NCI-H82 treated with DMSO at 0.1 percent for 48 hours (cell line): ENCODE data around the gene PBX2.
"Not testable (repeated sequence)": the region's sequence is repeated elsewhere in the genome, so short reads cannot be mapped to it uniquely, and the experiment has no call there.

Source experiments
- DNase-seq: peaks from one replicate; lab custom pipeline; 2025; ENCODE audit not compliant: unreplicated experiment; lab: John Stamatoyannopoulos, UW

Gene PBX2, protein sequence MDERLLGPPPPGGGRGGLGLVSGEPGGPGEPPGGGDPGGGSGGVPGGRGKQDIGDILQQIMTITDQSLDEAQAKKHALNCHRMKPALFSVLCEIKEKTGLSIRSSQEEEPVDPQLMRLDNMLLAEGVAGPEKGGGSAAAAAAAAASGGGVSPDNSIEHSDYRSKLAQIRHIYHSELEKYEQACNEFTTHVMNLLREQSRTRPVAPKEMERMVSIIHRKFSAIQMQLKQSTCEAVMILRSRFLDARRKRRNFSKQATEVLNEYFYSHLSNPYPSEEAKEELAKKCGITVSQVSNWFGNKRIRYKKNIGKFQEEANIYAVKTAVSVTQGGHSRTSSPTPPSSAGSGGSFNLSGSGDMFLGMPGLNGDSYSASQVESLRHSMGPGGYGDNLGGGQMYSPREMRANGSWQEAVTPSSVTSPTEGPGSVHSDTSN

DNA sequence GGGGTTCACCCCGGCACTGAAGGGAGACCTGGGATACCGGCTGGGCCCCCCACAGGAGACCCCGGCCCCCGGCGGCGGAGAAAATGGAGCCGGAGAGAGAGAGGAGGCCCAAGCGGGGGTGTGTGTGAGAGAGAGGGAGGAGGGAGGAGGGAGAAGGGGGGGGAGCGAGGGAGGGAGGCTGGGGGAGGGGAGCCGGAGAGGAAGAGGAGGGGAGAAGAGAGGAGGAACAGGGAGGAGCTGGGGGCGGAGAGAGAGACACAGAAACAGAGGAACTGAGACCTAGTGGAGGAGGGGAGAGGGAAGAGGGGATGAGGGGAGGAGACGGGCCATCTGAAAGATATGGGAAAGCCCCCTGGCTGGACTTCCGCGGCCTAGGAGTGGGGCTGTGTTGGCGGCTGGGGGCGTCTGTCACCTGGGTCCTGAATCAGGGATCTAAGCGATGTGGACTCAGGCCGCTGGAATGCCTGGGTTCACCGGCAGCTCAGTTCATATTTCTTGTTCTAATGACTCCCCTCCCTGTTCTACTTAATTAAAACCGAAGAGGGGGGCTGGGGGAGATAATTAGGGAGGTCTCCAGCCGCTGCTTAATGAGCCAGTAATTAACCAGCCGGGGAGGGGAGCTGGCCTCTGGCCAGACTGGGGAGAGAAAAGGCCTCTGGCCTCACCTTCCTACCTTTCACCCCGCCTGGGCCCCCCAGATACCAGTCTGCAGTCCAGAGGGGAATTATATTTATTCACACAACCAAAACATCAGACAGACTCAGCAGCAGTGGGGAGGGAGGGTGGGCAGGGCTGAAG is at the start of gene PBX2:
PBX2 (minus strand) TSS at position 149 of the 798 bp plus-strand sequence. CDS start 287 bp downstream, outside the sequence.
- peak; percentile 96 for DNase-seq

DNA sequence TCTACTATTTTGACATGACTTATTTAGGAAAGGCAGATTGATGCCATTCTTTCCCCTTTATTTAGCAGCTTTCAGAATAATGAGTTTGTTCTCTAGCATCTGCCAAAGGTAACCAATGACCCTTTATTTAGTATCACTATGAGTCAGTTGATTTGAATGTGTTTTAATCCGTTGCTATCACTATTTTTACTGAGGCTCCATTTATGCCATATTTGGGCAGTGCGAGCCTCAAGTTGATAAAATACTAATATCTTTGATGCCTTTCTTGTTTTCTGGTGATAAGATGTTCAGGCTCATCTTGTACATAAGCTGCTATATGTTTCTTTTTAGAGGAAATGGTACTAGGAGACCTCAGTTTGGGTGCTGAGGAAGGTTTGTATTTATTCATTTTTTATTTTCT is 49.5 kb upstream of the PBX2 start:
- DNase-seq: no peak

DNA sequence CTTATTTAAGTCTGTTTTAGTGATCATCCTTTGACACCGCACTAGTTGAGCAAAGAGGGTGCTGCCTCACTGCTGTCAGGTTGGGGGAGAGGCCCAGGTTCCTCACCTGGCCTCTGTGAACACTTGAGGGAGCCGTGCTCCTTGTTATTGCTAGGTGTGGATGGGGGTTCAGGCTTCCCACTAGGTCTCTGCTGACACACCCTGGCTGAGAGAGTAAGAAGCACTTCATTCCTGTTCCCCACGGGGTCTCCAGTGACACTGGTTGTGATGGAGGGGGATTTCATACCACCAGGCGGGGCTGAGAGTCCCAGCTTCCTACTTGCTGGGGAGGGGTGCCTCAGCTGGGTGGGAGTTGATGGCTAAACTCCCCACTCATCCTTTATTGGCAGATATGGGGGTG is 44.9 kb upstream of the PBX2 start:
- no peak for DNase-seq

DNA sequence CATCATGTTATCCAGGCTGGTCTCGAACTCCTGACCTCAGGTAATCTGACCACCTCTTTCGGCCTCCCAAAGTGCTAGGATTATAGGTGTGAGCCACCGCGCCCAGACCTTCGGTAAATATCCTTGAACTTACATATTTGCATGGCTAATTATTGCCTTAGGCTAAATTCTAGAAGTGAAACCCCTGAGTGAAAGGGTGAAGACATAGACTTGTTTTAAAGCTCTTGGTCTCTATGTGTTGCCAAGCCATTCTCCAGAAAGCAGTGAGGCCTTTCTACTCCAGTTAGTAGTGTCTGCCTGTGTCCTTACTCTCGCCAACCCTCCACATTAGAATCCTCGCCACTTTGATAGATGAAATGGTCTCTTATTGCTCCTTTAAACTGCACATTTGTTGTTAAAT is 36.4 kb upstream of the PBX2 start:
- no peak for DNase-seq

DNA sequence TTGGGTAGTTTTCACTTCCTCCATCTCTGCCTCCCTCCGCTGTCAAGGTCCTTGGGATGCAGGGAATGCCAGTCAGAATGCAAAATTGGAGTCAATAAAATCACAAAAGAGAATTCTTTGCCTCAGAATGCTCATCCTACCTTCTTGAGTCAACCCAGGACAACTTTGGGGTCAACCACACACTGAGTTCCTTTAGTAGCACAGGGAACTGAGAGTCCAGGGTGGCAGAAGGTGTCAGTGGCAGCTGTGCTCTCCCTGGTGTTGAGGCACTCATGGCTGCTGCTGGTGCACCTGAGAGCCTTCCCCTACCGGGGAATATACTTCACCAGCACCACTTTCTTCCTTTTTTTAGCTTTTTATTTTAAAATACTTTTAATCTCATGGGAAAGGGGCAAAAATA is 34.7 kb upstream of the PBX2 start:
- no peak for DNase-seq

DNA sequence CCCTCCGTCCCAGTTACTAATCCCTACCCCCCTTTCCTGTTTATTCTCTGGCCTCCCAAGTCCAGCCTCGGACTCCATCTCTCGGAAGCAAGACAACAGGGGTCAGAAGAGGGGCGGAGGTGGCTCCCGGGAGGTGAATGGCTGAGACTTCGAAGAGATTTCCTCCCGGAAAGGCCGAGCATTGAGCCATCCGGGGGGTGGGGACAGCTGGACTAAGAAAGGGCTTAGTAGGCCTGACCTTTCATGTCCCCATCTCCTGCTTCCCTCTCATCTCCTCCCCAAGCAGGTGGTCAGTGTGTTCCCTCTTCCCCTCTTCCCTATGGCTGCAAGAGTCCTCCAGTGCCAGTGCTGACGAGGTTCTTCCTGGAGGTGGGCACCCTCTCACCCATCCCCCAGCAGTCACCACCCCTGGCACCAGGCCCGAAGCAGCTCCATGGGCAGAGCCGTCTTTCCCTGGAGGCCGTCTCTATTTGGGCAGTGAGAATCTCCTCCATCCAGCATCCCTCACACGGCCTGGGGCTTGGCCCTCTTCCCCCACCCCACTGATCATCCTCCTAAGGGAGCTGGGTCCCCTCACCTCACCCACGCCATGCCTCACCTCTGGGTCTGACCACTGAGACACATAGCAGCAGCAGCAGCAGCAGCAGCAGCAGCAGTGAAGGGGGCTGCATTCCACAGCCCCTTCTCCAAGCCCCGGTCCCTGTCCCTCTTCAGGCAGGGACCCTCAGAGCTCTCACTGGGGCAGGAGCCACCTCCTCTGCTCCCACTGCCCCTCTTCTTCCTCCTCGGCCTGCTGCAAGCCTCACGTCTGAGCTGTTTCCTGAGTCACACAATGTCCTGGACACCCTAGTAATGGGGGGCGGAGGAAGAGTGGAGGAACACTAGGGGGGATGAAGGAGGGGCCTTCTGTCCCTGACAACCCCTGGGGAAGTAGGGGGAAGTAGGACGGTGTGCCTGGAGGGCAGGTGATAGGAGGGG is 33.5 kb upstream of the PBX2 start, which contains the start of gene NOTCH4:
NOTCH4 (minus strand) TSS at position 810 of the 978 bp plus-strand sequence; CDS start at position 671, 139 bp downstream.
- DNase-seq: no peak

DNA sequence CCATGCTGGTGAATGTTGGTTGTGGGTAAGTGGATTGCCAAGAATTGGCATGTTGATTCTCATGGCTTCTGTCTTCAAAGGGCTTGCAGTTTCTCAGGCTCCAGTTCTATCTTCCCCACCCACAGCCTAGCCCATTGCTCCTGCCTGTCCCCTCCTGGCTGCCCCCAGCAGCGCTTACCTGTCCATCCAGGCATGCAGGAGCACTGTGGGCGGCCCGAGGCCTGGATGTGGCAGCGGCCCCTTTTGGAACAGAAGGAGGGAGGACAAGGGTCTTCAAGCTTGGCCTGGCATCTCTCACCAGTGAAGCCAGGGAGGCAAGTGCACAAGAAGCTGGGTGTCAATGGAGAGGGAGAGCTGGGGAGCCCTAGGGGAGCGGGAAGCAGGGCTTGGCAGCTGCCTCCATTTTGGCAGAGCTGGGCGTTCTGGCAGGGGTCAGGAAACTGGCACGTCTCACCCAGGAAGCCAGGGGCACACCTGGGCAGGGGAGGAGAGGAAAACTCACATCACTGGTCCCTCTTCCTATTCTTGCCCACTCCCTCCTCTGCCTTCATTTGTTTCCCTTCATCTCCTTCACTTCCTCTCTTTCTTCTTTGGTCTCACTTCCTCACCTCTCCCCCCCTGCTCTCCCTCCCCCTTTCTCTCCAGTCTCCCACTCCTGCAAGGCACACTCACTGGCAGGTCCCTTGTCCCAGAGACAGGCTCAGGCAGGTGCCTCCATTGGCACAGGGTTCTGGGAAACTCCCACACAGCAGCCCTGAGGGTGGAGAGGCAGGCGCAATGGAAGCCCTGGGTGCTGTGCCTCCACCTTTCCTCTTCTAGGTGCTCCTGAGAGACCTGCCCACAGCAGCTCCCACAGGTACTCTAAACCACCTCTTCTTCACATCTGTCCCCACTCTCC is 32.6 kb upstream of the PBX2 start:
- no peak for DNase-seq

DNA sequence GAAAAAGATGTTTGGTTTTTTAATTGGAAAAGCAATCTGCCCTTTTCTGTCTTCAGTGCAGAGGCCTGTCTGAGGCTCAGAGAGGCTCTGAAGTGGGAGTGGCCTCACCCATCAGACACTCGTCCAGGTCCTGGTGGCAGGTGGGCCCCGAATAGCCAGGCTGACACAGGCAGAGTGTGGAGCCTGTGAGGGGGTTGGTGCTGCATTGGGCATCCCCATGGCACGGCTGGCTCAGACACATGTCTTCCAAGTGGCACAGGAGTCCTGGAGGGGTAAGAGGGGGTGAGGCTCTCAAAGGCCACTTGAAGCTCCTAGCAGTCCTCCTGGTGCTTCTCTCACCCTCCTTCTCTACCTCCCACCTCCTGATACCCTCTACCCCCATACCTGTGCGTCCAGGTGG is 30.0 kb upstream of the PBX2 start:
- no peak for DNase-seq

DNA sequence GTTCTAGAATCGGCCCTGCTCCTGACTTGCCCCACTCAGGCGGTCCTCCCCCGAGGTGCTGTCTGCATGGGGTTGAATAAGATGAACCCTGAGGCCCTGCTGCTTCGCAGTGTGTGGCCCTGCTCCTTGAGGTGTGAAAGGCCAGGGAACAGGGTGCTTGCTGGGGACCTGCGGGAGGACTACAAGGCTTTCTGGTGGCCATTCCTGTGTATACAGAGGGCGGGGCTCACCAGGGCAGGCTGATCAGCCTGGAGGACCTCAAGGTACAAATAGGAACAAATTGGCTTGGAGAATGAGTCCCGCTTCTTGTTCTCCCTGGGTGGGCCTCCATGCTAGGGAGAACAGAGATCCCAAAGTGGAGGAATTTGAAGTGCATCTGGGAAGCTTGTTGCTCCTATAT is 28.2 kb upstream of the PBX2 start:
- no peak for DNase-seq

DNA sequence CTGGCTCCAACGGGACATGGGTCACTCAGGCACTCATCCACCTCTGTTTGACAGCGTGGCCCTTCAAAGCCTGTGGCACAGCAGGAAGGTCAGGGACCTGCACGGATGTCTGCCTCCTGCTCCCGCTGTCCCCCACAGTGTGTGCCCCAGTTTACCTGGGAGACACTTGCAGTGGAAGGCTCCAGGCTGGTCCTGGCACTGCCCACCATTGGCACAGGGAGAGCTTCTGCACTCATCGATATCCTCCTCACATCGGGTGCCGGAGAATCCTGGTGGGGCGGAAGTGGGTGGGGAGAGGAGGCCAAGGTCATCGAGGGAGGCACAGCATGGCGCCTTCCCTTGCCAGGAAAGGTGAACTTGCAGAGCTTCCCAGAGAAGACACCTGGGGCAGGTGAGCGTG is 27.0 kb upstream of the PBX2 start:
- no peak for DNase-seq

DNA sequence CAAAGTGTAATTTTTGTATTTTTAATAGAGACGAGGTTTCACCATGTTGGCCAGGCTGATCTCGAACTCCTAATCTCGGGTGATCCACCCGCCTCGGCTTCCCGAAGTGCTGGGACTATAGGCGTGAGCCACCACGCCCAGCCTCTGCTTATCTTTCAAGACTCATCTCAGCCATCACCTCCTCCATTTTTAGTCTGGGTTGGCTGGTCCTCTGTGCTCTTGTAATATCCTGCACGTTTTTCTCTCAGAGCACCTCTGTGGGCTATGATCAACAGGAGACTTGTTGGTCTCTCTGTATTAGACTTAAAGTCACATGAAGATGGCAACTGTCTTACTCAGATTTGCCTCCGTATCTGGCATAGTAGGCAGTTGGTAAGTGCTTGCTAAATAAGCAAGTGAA is 26.3 kb upstream of the PBX2 start:
- DNase-seq: no peak

DNA sequence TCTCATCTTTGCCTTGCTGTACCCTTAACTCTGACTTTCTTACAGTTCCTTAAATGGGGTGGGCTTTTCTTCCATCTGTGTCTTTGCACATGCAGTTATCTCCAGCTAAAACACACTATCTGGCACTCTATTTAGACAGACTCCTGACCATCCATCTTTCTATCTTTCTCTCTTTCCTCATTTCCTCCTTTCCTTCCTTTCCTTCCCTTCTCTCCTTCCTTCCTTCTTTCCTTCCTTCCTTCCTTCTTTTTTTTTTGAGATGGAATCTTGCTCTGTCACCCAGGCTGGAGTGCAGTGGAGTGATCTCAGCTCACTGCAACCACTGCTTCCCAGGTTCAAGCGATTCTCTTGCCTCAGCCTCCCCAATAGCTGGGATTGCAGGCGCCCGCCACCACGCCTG is 25.6 kb upstream of the PBX2 start:
- DNase-seq: no peak

DNA sequence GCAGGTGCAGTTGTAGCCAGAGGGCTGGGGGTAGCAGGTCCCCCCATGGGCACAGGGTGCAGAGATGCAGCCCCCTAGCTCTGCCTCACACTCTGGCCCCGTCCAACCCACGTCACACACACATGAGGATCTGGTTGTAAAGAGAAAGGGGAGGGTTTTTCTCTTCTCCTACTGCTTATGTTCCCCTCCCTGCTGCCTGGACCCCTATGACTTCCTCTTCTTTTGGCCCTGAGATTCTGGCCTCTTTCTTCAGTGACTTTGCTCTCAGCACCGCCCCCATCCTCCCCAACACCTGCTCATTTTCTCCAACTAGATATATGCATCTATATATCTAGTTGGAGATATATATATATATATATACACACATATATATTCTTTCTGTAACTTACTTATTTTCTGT is 24.1 kb upstream of the PBX2 start:
- DNase-seq: no peak

DNA sequence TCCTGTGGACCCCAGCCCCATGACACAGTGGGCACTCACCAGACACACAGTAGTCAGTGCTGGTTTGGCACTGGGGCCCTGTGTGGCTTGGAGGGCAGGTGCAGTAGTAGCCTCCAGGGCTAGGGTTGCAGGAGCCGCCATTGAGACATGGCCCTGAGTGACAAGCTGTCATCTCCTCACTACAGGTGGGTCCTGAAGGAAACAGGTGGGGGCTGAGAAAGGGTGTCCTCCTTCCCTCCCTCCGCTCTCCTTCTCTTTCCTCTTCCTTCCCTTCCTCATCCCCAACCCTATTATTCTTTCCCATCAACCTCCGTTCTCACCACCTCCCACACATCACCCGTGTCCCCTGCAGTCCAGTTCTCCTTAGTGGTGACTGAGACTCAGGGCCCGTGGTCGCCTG is 23.6 kb upstream of the PBX2 start:
- no peak for DNase-seq

DNA sequence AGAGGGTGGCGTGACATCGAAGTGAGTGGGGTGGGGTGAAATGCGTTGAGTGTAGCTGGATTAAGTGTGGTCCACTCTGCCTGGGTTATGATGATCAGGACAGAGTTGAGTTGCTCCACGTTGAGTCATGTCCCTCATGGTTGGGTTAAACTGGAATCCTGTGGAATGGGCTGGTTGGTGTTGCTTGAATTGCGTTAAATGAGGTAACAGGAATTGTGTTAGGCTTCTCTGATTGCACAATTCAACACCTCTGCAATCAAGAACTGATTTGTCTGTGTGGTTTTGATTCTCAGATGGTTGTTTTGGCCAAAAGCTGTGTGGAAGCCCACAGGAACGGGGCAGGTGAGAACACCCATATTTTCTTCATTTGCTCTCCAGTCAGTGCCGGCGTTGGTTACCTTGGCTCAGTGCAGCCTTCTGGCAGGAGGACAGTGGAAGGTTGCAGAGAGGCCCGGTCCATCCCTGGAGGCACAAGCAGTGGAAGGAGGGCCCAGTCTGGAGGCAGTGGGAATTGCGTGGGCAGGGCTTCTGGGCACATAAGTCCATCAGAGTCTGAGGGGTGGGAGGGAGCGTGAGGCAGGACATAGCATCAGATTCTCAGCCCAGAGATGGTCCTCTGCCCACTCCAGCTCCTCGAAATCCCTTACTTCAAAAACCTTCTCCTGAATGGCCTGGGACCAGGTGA is 22.2 kb upstream of the PBX2 start:
- no peak for DNase-seq

DNA sequence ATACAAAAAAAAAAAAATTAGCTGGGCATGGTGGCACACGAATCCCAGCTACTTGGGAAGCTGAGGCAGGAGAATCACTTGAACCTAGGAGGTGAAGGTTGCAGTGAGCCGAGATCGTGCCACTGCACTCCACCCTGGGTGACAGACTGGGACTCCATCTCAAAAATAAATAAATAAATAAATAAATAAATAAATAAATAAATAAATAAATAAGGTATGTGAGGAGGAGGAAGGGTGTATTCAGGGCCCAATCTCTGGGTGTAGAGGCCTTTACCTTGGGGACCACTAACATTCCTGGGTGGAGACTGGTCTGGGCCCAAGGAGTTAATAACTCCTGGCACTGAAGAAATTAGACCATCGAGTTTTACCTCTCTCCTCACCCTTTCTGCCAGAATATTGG is 21.4 kb upstream of the PBX2 start:
- not testable (repeated sequence) for DNase-seq

DNA sequence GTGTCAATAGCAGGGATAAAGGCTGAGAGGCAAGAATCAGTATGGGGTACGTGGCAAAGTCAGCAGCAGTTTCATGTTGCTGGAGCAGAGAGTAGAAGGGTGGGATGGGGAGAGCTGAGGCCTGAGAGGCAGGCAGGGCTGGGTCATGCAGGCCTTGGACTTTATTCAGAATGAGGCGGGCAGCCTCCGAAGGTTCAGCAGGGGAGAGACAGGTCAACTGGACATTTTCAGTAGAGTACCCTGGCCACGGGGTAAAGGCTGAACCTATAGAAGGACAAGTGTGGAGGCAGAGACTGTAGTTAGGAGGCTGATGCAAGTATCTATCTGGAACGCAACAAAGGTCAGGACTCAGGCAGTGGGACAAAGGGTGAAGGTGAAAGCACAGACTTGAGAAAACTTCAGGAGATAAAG is 20.2 kb upstream of the PBX2 start:
- DNase-seq: no peak

DNA sequence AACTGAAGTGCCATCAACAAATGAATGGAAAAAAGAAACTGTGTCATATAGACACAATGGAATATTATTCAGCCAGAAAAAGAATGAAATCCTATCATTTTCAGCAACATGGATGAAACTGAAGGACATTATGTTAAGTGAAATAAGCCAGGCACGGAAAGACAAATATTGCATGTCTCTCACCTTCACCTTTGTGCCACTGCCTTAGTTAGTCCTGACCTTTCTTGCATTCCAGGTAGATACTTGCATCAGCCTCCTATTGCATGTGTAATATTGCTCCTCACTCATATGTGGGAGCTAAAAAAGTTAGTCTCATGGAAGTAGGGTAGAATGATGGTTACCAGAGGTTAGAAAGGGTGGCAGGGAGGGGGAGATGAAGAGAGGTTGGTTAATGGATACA is 19.0 kb upstream of the PBX2 start:
- DNase-seq: no peak

DNA sequence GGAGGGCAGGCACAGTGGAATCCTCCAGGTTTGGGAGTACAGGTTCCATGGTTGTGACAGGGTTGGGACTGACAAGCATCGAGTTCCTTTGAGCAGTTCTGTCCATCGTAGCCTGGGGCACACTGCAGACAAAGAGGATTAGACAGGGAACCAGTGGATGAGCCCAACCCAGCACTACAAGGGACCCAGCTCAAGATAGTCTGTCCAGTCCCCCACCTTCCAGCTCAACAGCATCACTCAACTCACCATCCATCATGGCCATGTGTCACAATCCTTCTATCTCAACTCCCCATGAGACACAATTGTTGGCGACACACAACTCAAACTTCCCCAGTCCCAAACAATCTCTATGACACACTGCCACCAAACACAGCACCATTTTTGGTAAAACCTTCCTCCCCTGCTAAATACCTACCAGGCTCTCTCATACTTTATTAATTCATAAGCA is 14.3 kb upstream of the PBX2 start:
- DNase-seq: no peak
